Mucosa of descending colon (tissue), 3 donors: Measurements from ENCODE around the gene ACOT13. TPM values are rescaled to one million over a fixed set of nuclear protein-coding genes. Genes with fewer than 3 reads are reported as not detected.
"Not testable (repeated sequence)": the region's sequence is repeated elsewhere in the genome, so short reads cannot be mapped to it uniquely, and the experiment has no call there.

Source experiments
- ATAC-seq: fragments of 200-7000 bp; cut with Tn5 transposase; one replicate; pipeline ENCODE4 v1.9.1; 2020; ENCODE audit warnings: mild to moderate bottlenecking, moderate library complexity
- DNase-seq, 3 donors: peaks; one replicate each; pipeline ENCODE4 v3.0.0-alpha.2; 2020
- H3K36me3 ChIP-seq: fragments of 200-600 bp; one replicate; pipeline ENCODE4 v1.8.0; 2021; ENCODE audit warnings: low read depth, mild to moderate bottlenecking
- H3K4me1 ChIP-seq: fragments of 200-600 bp; one replicate; pipeline ENCODE4 v1.8.0; 2021; ENCODE audit warnings: low read depth, mild to moderate bottlenecking
- H3K4me3 ChIP-seq: fragments of 200-600 bp; one replicate; pipeline ENCODE4 v1.8.0; 2021; ENCODE audit warnings: mild to moderate bottlenecking
- H3K9me3 ChIP-seq: fragments of 200-600 bp; one replicate; pipeline ENCODE4 v1.8.0; 2021; ENCODE audit warnings: mild to moderate bottlenecking
- CTCF ChIP-seq: fragments of 200-600 bp; IDR thresholded peaks from one replicate; pipeline ENCODE4 v1.8.0; 2022; ENCODE audit warnings: antibody characterized with exemption, mild to moderate bottlenecking
- intact Hi-C, 2 donors: fragments of 100-400 bp; cut with DNase I in 1 of 2; cut with micrococcal nuclease in 1 of 2; formaldehyde crosslinking; loops; one replicate each; pipeline versions ENCODE4 v1.11.0 to v1.11.1; 2022; cut with DNase I, micrococcal nuclease
- total RNA-seq, 3 donors: library from RNA; stranded (reverse); fragmentation: NEBNext Ultra II Directional in 2 of 3; extraction: Animal tissue kit (Norgen Biotek cat#: 25700) in 2 of 3; gene quantifications; one replicate each; pipeline versions ENCODE4 v1.2.1 to v1.2.4, GENCODE V29; 2021 to 2023
- donor health status: DM: no; HTN: no; CAD: no; lungs with moderate emphysema.
- donor health status: DM: no; HTN: no; CAD: no.
- donor health status: DM: no; HTN: yes; CAD: no.

The ACOT13 gene
- total RNA-seq, 3 donors from 2014 or later = 28.2 to 57.0 (median 35.3) TPM

- Histone ChIP-seq H3K9me3 (no peaks in the 10 kb centered on the region), H3K4me3 (no peak overlapping the region), H3K4me1 (peaks cover 46% of the 10 kb centered on the region), H3K36me3 (no peaks in the 10 kb centered on the region)
- no peak for TF ChIP-seq CTCF
- ATAC-seq (peak; percentile 13), DNase-seq (peak in 1 of 3 donors; percentile 63)
- intact Hi-C loops = loop anchor here in 1 of 2 donors (10.0 kb wide), 1 partner anchor 112 kb away; the partner anchor contains the start of gene GMNN
Observed at GRCh38 chr6:24663189-24663588, 3.7 kb upstream of the ACOT13 start.

GRCh38 chr6:24664046-24664987, 2.6 kb upstream of the ACOT13 start:
- DNase-seq (peak in 2 of 3 donors; percentile 44 to 59), ATAC-seq (no peak)
- H3K36me3 ChIP-seq = no peaks in the 10 kb centered on the region
- no peaks in the 10 kb centered on the region for H3K9me3 ChIP-seq
- peak overlapping the region; percentile 1 for H3K4me3 ChIP-seq
- H3K4me1 ChIP-seq = peaks cover 43% of the 10 kb centered on the region
- intact Hi-C loops = loop anchor here in 1 of 2 donors (10.0 kb wide), 1 partner anchor 110 kb away; the partner anchor contains the start of gene GMNN
- no peak for TF ChIP-seq CTCF

GRCh38 chr6:24666097-24666640, 708 bp upstream of the ACOT13 start:
- Histone ChIP-seq H3K36me3 (no peaks in the 10 kb centered on the region), H3K4me3 (peak overlapping the region; percentile 92), H3K4me1 (peaks cover 28% of the 10 kb centered on the region), H3K9me3 (no peaks in the 10 kb centered on the region)
- DNase-seq = peak in 2 of 3 donors; percentile 27 to 76
- no peak for TF ChIP-seq CTCF
- intact Hi-C loops = loop anchor here in 1 of 2 donors (10.0 kb wide), 1 partner anchor 109 kb away; the partner anchor contains the start of gene GMNN
- peak; percentile 48 for ATAC-seq

- peak in 1 of 3 donors; percentile 73 for DNase-seq
- peak overlapping the region; percentile 92 for H3K4me3 ChIP-seq
- no peaks in the 10 kb centered on the region for H3K9me3 ChIP-seq
- ATAC-seq = peak; percentile 57
- no peaks in the 10 kb centered on the region for H3K36me3 ChIP-seq
- H3K4me1 ChIP-seq = peaks cover 24% of the 10 kb centered on the region
- TF ChIP-seq CTCF = no peak
- intact Hi-C loops = loop anchor here in 1 of 2 donors (10.0 kb wide), 1 partner anchor 107 kb away; the partner anchor contains the start of gene GMNN
Observed at GRCh38 chr6:24667378-24667803, 514 bp downstream of the ACOT13 start.

GRCh38 chr6:24668066-24668996, 1.5 kb downstream of the ACOT13 start:
- H3K9me3 ChIP-seq, H3K36me3 ChIP-seq, H3K4me3 ChIP-seq, ATAC-seq: not testable (repeated sequence)
- peaks cover 20% of the 10 kb centered on the region for H3K4me1 ChIP-seq
- DNase-seq = peak in 1 of 3 donors; percentile 16
- intact Hi-C loops = loop anchor here in 1 of 2 donors (10.0 kb wide), 1 partner anchor 106 kb away; the partner anchor contains the start of gene GMNN
